ENCODE data around the gene GPHN.

The GPHN gene

DNA sequence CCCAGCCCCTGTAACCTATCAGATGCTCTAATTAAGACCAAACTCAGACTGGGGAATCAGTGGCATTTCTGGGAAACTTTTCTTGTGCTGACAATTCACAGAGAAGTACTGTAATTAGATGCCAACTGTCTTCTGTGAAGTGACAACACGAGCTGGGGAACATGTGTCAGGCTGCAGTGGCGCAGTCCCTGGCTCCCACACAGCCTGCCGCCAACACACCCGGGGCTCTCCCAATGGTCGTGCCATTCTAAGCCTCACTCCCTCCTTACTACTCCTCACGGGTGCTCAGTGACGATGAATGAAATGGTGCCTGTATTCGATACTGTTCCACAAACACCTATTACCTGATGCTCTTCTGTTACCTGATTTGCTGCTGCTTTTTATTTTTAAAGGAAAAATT, 699.9 kb downstream of the GPHN start:
- no peak for DNase-seq (ENCODE audit: low read depth)
- no peak overlapping the region for H3K4me3 ChIP-seq (ENCODE audit: low read depth, low read length)
- TF ChIP-seq POLR2A (IDR thresholded peaks at IDR 0.05; ENCODE audit: extremely low read depth, insufficient read length) (no peak), MYC (IDR thresholded peaks at IDR 0.05; ENCODE audit: low read depth, low read length) (no peak), MAX (IDR thresholded peaks at IDR 0.05; ENCODE audit: low read depth, low read length) (no peak)
- TF ChIP-seq, protein P1, sequence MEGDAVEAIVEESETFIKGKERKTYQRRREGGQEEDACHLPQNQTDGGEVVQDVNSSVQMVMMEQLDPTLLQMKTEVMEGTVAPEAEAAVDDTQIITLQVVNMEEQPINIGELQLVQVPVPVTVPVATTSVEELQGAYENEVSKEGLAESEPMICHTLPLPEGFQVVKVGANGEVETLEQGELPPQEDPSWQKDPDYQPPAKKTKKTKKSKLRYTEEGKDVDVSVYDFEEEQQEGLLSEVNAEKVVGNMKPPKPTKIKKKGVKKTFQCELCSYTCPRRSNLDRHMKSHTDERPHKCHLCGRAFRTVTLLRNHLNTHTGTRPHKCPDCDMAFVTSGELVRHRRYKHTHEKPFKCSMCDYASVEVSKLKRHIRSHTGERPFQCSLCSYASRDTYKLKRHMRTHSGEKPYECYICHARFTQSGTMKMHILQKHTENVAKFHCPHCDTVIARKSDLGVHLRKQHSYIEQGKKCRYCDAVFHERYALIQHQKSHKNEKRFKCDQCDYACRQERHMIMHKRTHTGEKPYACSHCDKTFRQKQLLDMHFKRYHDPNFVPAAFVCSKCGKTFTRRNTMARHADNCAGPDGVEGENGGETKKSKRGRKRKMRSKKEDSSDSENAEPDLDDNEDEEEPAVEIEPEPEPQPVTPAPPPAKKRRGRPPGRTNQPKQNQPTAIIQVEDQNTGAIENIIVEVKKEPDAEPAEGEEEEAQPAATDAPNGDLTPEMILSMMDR (IDR thresholded peaks at IDR 0.05; ENCODE audit: low read depth, low read length) = no peak

GRCh38 chr14:67218126-67218525, 710.2 kb downstream of the GPHN start:
- TF ChIP-seq MAX (IDR thresholded peaks at IDR 0.05; ENCODE audit: low read depth, low read length) = no peak
- TF ChIP-seq MYC (IDR thresholded peaks at IDR 0.05; ENCODE audit: low read depth, low read length) = no peak
- TF ChIP-seq, protein P1 (IDR thresholded peaks at IDR 0.05; ENCODE audit: low read depth, low read length) = no peak
- TF ChIP-seq POLR2A (IDR thresholded peaks at IDR 0.05; ENCODE audit: extremely low read depth, insufficient read length) = no peak
- no peak for DNase-seq (ENCODE audit: low read depth)
- no peak overlapping the region for H3K4me3 ChIP-seq (ENCODE audit: low read depth, low read length)

DNA sequence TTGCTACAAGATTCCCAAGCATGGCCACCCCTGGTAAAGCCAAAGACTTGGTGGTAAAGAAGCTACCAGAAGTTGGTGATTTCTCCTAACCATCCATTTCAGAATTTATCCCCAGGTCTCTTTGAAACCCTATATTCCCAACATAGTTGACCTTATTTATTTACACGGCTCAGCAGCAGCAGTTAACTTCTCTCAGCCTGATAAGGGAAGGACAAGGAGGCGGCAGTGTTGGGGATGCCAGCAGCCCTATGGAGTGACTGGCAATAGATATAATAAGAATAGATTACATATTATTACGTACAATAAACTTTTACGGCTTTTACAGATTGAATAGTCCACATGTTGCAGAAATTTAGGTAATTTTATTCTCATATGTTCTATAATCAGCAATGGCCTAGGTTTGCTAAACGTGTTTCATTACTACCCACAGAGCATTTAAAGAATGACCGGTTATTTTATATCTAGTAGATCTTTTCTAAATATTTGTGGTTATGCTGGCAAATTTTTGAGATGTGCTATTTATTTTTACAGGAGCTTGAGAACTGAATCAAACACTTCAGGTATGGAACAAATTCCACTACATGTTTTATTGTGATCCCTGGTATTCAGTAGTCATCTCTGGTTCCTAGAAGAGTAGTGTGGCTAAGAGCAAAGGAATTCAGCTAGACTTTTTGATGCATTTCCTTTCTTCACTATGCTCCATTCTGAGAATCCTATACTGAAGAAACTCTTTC, 713.5 kb downstream of the GPHN start:
- DNase-seq (ENCODE audit: low read depth) = no peak
- no peak overlapping the region for H3K4me3 ChIP-seq (ENCODE audit: low read depth, low read length)
- TF ChIP-seq MYC (IDR thresholded peaks at IDR 0.05; ENCODE audit: low read depth, low read length) (no peak), POLR2A (IDR thresholded peaks at IDR 0.05; ENCODE audit: extremely low read depth, insufficient read length) (no peak), MAX (IDR thresholded peaks at IDR 0.05; ENCODE audit: low read depth, low read length) (no peak)
- TF ChIP-seq, protein P1 (IDR thresholded peaks at IDR 0.05; ENCODE audit: low read depth, low read length) = no peak

- TF ChIP-seq, protein P1 (IDR thresholded peaks at IDR 0.05; ENCODE audit: low read depth, low read length) = no peak
- TF ChIP-seq POLR2A (IDR thresholded peaks at IDR 0.05; ENCODE audit: extremely low read depth, insufficient read length) (no peak), MYC (IDR thresholded peaks at IDR 0.05; ENCODE audit: low read depth, low read length) (no peak), MAX (IDR thresholded peaks at IDR 0.05; ENCODE audit: low read depth, low read length) (no peak)
- DNase-seq (ENCODE audit: low read depth) = no peak
- no peak overlapping the region for H3K4me3 ChIP-seq (ENCODE audit: low read depth, low read length)
Measured at GRCh38 chr14:67221982-67222328, 714.0 kb downstream of the GPHN start.

DNA sequence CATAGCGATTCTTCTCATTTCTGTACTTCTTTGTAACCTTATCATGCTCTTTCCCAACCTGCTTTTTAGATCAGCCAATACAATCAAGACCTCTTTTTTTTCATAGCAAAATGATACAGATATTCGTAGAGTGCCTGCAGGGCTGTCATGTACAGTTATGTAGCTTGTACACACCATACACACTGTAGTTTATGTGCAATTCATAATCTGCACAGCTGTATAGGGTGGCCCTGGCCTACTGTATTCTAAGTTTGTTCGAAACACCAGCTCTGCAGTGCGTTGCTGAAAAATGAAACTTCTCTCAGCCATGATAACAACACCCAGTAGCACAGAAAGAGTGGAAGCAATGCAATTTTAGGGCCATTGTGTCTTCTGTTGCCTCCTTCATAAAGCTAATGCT, 717.6 kb downstream of the GPHN start:
- no peak for DNase-seq (ENCODE audit: low read depth)
- TF ChIP-seq, protein P1 (IDR thresholded peaks at IDR 0.05; ENCODE audit: low read depth, low read length) = no peak
- TF ChIP-seq MYC (IDR thresholded peaks at IDR 0.05; ENCODE audit: low read depth, low read length) (no peak), POLR2A (IDR thresholded peaks at IDR 0.05; ENCODE audit: extremely low read depth, insufficient read length) (no peak), MAX (IDR thresholded peaks at IDR 0.05; ENCODE audit: low read depth, low read length) (no peak)

More for the DNA sequence above, 717.6 kb downstream of the GPHN start:
- no peak overlapping the region for H3K4me3 ChIP-seq (ENCODE audit: low read depth, low read length)
